Erythroblast (primary cell): ENCODE data around the gene C10orf90.

Experiments used
- DNase-seq, 2 experiments: peaks; one replicate each; lab custom pipeline; 2025; lab: John Stamatoyannopoulos, UW
- GATA1 ChIP-seq: IDR thresholded peaks from 2 replicates; pipeline ENCODE4 v1.6.1; 2011; ENCODE audit warnings: low read depth, mild to moderate bottlenecking, control low read depth, low read length, moderate library complexity
- POLR2A ChIP-seq: IDR thresholded peaks from 2 replicates; pipeline ENCODE4 v1.6.1; 2011; ENCODE audit warnings: mild to moderate bottlenecking, low read length

C10orf90 gene

GRCh38 chr10:126439942-126440341, 230.6 kb downstream of the C10orf90 start:
- TF ChIP-seq GATA1 = no peak
- TF ChIP-seq POLR2A = no peak
- no peak for DNase-seq

- TF ChIP-seq GATA1 (no peak), POLR2A (no peak)
Measured at GRCh38 chr10:126438407-126438783, 232.1 kb downstream of the C10orf90 start.

DNA sequence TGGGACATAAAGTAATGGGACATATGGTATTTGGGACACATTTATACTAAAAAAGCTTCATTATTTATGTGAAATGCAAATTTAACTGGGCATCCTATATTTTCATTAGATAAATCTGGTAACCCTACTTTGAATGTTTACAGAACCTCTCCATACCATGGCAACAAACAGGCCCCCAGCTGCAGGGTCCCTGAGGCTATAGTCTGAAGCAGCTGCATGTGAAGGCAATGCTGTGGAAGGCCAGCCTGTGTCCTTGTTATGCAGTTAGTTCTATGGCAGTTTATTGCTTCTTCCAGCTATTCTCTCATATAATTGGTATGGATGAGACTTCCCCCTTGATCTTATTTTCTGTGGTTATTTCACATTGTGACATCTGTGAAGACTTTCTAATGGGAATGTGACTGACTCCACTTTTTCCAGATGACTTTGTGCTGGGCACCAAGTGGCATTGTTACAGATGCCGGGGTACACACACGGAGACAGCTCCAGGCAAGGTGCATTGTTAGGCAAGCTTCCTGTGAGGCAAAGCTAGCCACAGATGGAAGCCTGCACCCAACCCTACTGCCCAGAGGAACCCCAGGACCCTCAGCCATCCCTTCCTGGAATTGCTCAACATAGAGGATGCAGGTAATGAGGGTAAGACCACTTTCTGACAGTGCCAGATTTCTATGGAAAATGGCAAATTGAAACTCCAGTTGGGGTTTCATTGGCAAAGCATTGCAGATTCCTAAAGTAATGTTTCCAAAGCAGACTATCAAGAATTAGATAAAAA, 232.7 kb downstream of the C10orf90 start:
- TF ChIP-seq GATA1 = no peak
- no peak for TF ChIP-seq POLR2A
- no peak for DNase-seq

More at GRCh38 chr10:126438407-126438783, 232.1 kb downstream of the C10orf90 start:
- DNase-seq = no peak

GRCh38 chr10:126434235-126434634, 236.3 kb downstream of the C10orf90 start:
- DNase-seq = no peak
- no peak for TF ChIP-seq POLR2A

GRCh38 chr10:126433351-126433750, 237.1 kb downstream of the C10orf90 start:
- TF ChIP-seq POLR2A (no peak), GATA1 (no peak)

DNA sequence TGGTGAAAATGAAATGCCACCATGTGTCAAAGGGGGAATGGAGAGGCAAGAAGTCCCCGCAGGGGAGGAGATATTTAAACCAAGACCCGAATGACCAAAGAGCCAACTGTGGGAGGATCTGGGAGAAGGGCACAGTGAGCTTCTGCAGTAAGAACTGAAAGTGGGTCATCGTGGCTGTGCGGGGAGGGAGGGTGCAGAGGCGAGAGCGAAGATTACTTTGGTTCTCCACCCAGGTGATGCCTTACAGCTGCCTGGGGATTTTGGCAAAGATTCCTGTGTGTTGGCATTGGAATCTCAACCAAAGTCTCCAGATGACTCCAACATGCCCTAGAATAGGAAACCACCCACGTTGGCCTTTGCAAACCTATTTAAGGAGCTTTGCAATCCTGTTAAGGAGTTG, 238.0 kb downstream of the C10orf90 start:
- DNase-seq = no peak

More at GRCh38 chr10:126433351-126433750, 237.1 kb downstream of the C10orf90 start:
- DNase-seq = no peak

GRCh38 chr10:126431816-126432215, 238.7 kb downstream of the C10orf90 start:
- DNase-seq = no peak
- TF ChIP-seq POLR2A (no peak), GATA1 (no peak)

More for the DNA sequence above, 238.0 kb downstream of the C10orf90 start:
- TF ChIP-seq POLR2A = no peak

GRCh38 chr10:126430512-126430911, 240.0 kb downstream of the C10orf90 start:
- DNase-seq = no peak

GRCh38 chr10:126429275-126429674, 241.2 kb downstream of the C10orf90 start:
- no peak for TF ChIP-seq POLR2A
- no peak for TF ChIP-seq GATA1
- no peak for DNase-seq

More at GRCh38 chr10:126430512-126430911, 240.0 kb downstream of the C10orf90 start:
- TF ChIP-seq GATA1 (no peak), POLR2A (no peak)

GRCh38 chr10:126425489-126426065, 244.9 kb downstream of the C10orf90 start:
- TF ChIP-seq GATA1 = no peak
- no peak for TF ChIP-seq POLR2A
- DNase-seq = no peak

- TF ChIP-seq POLR2A (no peak), GATA1 (no peak)
- DNase-seq = no peak
Measured at GRCh38 chr10:126425032-126425431, 245.5 kb downstream of the C10orf90 start.

GRCh38 chr10:126423732-126424491, 246.6 kb downstream of the C10orf90 start:
- no peak for DNase-seq
- TF ChIP-seq GATA1 = no peak
- TF ChIP-seq POLR2A = no peak

GRCh38 chr10:126422567-126422966, 247.9 kb downstream of the C10orf90 start:
- TF ChIP-seq GATA1 (no peak), POLR2A (no peak)
- no peak for DNase-seq

DNA sequence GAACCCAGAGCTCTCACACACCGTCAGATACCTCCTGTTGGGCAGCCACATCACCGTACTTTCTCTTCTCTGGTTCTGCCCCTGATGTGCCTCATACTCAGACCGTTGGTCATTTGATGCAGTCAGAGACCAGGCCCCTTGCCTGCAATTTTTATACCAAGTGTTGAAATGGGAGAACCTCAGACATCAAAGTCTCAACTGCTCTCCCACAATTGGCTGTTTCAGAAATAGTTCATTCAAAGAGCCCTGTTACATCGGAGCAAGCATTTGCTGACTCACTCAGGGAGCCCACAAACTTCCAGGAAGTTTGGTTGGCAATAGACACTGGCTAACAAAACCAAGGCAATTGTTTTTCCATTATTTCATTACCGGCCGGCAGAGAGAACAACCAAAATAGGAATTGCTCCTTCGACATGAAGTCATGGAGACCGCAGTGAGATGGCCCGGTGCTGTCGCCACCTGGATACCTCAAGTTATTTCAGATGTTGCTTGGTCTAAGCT, 248.7 kb downstream of the C10orf90 start:
- TF ChIP-seq POLR2A (no peak), GATA1 (no peak)

More for the DNA sequence above, 248.7 kb downstream of the C10orf90 start:
- no peak for DNase-seq
